ENCODE data around the gene FBXL7. TPM values are rescaled to one million over a fixed set of nuclear protein-coding genes. Genes with fewer than 3 reads are reported as not detected.

FBXL7 gene
- total RNA-seq (1 to 10 TPM in 3 of 6 donors, under 1 TPM in 3; 0.35 to 2.4 (median 1.1) TPM), polyA plus RNA-seq (1 to 10 TPM; 1.2 TPM)

DNA sequence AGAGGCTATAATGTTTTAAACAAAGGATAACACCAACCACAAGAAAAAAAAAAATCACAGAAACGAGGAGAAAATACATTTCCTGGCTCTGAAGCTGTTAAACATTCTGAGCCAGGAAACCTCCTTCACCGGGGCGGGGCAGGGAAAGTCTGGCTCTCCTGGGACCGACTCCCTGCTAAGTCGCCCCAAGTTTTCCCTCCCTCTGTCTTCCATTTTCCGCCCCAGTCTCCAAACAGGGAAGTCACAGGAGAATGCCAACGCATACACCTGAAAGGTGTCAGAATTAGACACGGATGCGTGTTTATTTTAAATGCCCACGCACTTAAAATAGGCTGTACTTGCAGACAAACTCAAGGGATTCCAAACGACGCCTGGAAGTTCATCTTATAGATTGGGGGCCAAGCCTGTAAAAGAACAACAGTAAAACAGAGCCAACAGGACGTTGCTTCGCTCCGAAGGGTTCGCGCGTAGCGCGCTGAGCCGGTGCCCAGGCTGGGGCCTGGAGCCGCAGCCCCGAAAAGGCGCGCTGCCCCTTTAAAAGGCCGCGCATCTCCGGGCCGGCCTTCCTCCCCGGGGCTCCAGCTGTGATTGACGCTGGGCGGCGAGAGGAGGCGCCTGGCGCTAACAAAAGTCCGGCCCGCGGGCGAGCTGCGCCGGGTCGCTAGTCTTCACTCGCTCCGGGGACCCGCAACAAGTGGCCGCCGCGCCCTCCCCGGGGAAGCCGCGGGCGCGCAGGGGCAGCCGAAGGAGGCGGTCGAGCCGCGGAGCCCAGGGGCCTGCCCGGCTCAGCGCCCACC lies at the start of gene FBXL7:
FBXL7 (plus strand) TSS at position 653 of the 797 bp plus-strand sequence.
- H3K36me3 ChIP-seq: no peaks in the 10 kb centered on the region
- DNase-seq: peak in 4 of 6 donors; percentile 19 to 68 (median 48)
- FAIRE-seq: no peak
- peak in 3 of 4 donors; percentile 78 to 82 (median 81) for ATAC-seq
- 0 to 1% methylated on average over 43 to 60 of the region's 60 CpGs for WGBS, 2 donors
- no peaks in the 10 kb centered on the region for H3K4me1 ChIP-seq
- intact Hi-C loops (cut with DNase I): no loop called here
- H3K4me3 ChIP-seq: peak within 1 kb of the TSS; percentile 7 to 37 (median 21)
- peaks cover 0 to 15% (median 1%) of the 10 kb centered on the region in 4 donors for H3K27me3 ChIP-seq
- H3K27ac ChIP-seq: no peak within 1 kb of the TSS
- no peak for TF ChIP-seq CTCF (IDR thresholded peaks at IDR 0.05)
- H3K9me3 ChIP-seq: no peaks in the 10 kb centered on the region

DNA sequence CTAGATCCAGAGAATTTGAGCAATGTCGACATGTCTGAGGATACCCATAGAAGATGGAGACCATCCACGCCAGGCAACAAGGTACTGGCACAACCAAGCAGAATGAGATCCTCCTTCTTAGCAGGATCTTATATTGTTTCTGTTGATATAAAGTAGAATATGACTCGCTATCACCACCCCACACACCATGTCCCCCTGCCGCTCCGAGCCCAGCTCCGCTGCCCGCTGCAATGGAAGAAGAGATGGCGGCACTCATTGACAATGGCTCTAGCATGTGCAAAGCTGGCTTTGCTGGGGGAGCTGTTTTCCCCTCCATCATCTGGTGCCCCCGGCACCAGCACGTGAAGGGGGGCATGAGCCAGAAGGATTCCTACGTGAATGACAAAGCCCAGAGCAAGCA lies 49.5 kb upstream of the FBXL7 start:
- ATAC-seq: no peak
- Histone ChIP-seq H3K9me3 (no peaks in the 10 kb centered on the region), H3K36me3 (no peaks in the 10 kb centered on the region), H3K27me3 (no peaks in the 10 kb centered on the region), H3K4me1 (no peaks in the 10 kb centered on the region), H3K27ac (no peak overlapping the region), H3K4me3 (no peak overlapping the region)
- intact Hi-C loops (cut with DNase I): no loop called here
- no peak for FAIRE-seq
- no peak for TF ChIP-seq CTCF (IDR thresholded peaks at IDR 0.05)
- no peak for DNase-seq
- 77 to 83% methylated on average over 11 of the region's 11 CpGs for WGBS, 2 donors

DNA sequence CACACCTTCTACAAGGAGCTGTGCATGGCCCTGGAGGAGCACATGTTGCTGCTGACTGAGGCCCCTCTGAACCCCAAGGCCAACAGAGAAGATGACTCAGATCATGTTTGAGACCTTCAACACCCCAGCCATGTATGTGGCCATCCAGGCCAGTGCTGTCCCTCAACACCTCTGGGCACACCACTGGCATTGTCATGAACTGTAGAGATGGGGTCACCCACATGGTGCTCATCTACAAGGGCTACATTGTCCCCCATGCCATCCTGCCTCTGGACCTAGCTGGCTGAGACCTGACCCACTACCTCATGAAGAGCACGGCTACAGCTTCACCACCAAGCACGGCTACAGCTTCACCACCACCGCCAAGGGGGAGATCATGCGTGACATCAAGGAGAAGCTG lies 49.0 kb upstream of the FBXL7 start:
- Histone ChIP-seq H3K4me1 (no peaks in the 10 kb centered on the region), H3K27me3 (no peaks in the 10 kb centered on the region), H3K4me3 (no peak overlapping the region), H3K36me3 (no peaks in the 10 kb centered on the region), H3K27ac (no peak overlapping the region), H3K9me3 (no peaks in the 10 kb centered on the region)
- WGBS, 2 donors: 89 to 93% methylated on average over 4 of the region's 4 CpGs
- no peak for FAIRE-seq
- intact Hi-C loops (cut with DNase I): no loop called here
- no peak for DNase-seq
- no peak for TF ChIP-seq CTCF (IDR thresholded peaks at IDR 0.05)
- no peak for ATAC-seq

DNA sequence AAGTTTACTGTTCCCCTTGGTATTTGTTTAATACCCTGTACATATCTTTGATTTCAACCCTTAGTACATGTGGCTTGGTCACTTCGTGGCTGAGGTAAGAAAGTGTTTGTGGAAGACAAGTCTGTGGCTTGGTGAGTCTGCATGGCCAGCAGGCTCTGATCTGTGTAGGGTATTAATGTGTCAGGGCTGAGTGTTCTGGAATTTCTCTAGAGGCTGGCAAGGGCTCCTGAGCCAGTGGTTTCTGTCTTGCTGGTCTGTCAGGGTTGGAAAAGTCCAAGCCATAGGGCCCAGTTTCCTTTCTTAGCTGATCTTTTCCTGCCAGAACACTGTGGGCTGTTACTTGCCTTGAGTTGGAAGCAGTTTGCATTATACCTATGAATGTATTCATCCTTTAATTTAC lies 48.0 kb upstream of the FBXL7 start:
- WGBS, 2 donors: 8 to 13% methylated on average over 1 of the region's 1 CpG
- DNase-seq: no peak
- ATAC-seq: no peak
- no peaks in the 10 kb centered on the region for H3K36me3 ChIP-seq
- H3K27me3 ChIP-seq: no peaks in the 10 kb centered on the region
- H3K4me3 ChIP-seq: no peak overlapping the region
- FAIRE-seq: no peak
- no peak for TF ChIP-seq CTCF (IDR thresholded peaks at IDR 0.05)
- no peaks in the 10 kb centered on the region for H3K9me3 ChIP-seq
- H3K27ac ChIP-seq: no peak overlapping the region
- H3K4me1 ChIP-seq: no peaks in the 10 kb centered on the region
- intact Hi-C loops (cut with DNase I): no loop called here

DNA sequence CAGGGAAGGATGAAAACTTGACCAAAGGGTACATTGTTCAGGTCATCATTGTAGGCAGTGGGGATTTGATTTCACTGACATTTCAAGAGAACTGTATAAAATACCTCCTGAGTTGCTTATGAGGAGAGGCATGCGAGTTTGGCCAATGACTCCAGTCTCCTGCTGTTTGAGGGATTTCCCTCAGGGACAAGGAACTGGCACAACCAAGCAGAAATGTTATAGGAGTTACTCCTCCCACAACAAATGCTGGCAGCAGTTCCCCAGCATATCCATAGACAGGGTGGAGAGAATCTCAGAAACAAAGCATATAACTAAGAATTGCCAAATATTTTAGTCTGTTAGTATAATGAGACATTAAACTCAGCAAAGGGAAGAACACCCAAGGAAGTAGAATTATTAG lies 47.2 kb upstream of the FBXL7 start:
- Histone ChIP-seq H3K4me3 (no peak overlapping the region), H3K27ac (no peak overlapping the region), H3K27me3 (no peaks in the 10 kb centered on the region), H3K4me1 (no peaks in the 10 kb centered on the region), H3K36me3 (no peaks in the 10 kb centered on the region), H3K9me3 (no peaks in the 10 kb centered on the region)
- intact Hi-C loops (cut with DNase I): no loop called here
- DNase-seq: no peak
- no peak for ATAC-seq
- WGBS, 2 donors: 38 to 75% methylated on average over 1 of the region's 1 CpG
- no peak for TF ChIP-seq CTCF (IDR thresholded peaks at IDR 0.05)
- no peak for FAIRE-seq
